HG02763 (cell line): ENCODE data around the gene DEAF1.
"Not testable (repeated sequence)": the region's sequence is repeated elsewhere in the genome, so short reads cannot be mapped to it uniquely, and the experiment has no call there.

Experiments
- ATAC-seq: cut with Tn5 transposase; IDR thresholded peaks from one replicate; pipeline ENCODE4 v1.9.1; 2021; ENCODE audit warnings: mild to moderate bottlenecking, moderate library complexity; ENCODE audit not compliant: unreplicated experiment

Gene DEAF1

GRCh38 chr11:694563-695287 lies at the start of gene DEAF1:
Gene DEAF1 (minus strand): TSS chr11:695222. CDS start chr11:695047, 175 bp downstream.
- ATAC-seq: peak; percentile 74

GRCh38 chr11:742571-743201 lies 47.7 kb upstream of the DEAF1 start:
- no peak for ATAC-seq

- ATAC-seq: no peak
Measured at GRCh38 chr11:742156-742546, 47.1 kb upstream of the DEAF1 start.

- not testable (repeated sequence) for ATAC-seq
Measured at GRCh38 chr11:737899-738298, 42.9 kb upstream of the DEAF1 start.

- no peak for ATAC-seq
Measured at GRCh38 chr11:737366-737765, 42.3 kb upstream of the DEAF1 start.

- not testable (repeated sequence) for ATAC-seq
Measured at GRCh38 chr11:734541-734940, 39.5 kb upstream of the DEAF1 start.

- no peak for ATAC-seq
Measured at GRCh38 chr11:733072-733471, 38.0 kb upstream of the DEAF1 start.

- ATAC-seq: no peak
Measured at GRCh38 chr11:729492-730074, 34.6 kb upstream of the DEAF1 start.

GRCh38 chr11:728901-729491 lies 34.0 kb upstream of the DEAF1 start:
- ATAC-seq: no peak

- peak; percentile 40 for ATAC-seq
Measured at GRCh38 chr11:727859-728748, 33.1 kb upstream of the DEAF1 start.

GRCh38 chr11:727281-727701 lies 32.3 kb upstream of the DEAF1 start:
- no peak for ATAC-seq

- ATAC-seq: no peak
Measured at GRCh38 chr11:726278-727220, 31.5 kb upstream of the DEAF1 start.

- ATAC-seq: no peak
Measured at GRCh38 chr11:725624-726202, 30.7 kb upstream of the DEAF1 start.

GRCh38 chr11:724778-725386 lies 29.9 kb upstream of the DEAF1 start:
- ATAC-seq: no peak

GRCh38 chr11:724049-724777 lies 29.2 kb upstream of the DEAF1 start:
- ATAC-seq: no peak

- ATAC-seq: no peak
Measured at GRCh38 chr11:723120-723883, 28.3 kb upstream of the DEAF1 start.

GRCh38 chr11:722346-722811 lies 27.4 kb upstream of the DEAF1 start:
- no peak for ATAC-seq
